Activated CD4-positive, alpha-beta T cell treated with anti-CD3 and anti-CD28 coated beads, Interleukin-2, amount 50 U/mL, for 1 hour (primary cell): ENCODE results near the gene TMEM259.
A peak's percentile ranks its signal among the peaks of the same experiment; 100 is the strongest.

Source experiments
- DNase-seq: peaks from one replicate; pipeline ENCODE4 v3.0.0-alpha.2; 2020

Gene TMEM259

DNA sequence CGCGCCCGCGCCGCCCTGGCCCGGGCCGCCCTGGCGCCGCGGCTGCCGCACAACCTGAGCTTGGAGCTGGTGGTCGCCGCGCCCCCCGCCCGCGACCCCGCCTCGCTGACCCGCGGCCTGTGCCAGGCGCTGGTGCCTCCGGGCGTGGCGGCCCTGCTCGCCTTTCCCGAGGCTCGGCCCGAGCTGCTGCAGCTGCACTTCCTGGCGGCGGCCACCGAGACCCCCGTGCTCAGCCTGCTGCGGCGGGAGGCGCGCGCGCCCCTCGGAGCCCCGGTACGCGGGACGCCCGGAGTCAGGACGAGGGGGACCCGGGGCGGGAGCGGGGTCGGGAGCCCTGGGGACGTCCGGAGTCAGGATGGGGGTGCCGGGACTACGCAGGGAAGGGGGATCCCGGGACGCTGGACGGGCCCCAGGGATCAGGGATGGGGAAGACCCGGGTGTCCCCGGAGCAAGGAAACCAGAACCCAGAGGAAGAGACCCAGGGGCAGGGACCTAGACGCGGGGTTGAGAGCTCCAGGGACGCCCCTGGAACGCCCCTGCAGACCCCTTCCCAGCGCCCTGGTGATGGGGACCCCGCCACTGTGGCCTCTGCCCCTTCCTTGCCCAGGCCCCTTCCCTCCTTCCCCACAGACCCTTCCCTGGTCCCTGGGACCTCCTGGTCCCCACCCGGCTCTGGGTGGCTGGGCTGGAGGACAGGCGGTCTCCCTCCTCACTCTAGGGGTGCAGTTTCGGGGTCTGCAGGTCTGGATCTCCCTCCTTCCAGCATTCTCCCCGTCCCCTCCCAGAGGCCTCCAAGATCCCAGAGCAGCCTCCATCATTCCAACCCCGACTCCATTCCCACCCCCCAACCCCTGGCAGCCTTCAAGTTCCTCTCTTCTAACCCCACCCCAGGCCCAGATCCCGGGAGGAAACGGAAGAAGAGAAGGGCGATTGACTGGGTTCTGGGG is 20.1 kb downstream of the TMEM259 start:
- DNase-seq = no peak

DNA sequence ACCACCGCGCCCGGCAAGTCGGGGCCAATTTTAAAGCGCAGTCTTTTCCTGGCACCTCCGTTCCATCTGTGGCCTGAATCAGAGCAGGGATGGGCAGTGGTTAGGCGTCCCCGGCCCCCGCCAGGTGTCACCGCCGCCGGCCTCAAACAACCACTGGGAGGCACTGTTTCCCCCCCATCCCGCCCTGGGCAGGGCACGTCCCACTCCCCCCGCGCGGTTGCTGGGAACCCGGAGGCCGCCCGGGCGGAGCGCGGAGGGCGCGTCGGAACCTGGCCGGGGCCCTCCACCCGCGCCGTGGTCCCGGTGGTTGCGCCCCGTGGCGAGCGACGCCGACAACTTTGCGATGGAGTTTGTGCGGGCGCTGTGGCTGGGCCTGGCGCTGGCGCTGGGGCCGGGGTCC is 20.8 kb downstream of the TMEM259 start, which contains the start of gene GRIN3B:
GRIN3B (plus strand) TSS at position 325 of the 400 bp plus-strand sequence; CDS start at position 344, 19 bp downstream.
- DNase-seq = peak; percentile 67

DNA sequence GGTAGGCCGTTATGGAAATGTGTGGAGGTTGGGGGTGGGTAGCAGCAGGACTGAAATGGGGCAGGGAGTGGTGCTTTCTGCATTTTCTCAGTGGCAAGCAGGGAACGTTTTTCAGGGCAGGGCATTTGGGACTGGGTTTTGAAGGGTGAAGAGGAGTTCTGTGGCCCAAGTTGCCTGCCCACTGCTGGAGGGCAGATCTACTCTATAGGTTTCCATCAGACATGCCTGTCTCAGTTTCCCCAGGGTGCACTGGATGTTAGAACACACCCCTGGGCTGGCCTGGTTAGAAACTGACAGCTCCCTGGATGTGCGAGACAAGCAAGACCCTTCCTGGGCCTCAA is 21.6 kb downstream of the TMEM259 start:
- DNase-seq = no peak

- DNase-seq = no peak
These were observed 22.9 kb downstream of the TMEM259 start for GRCh38 chr19:998064-998463.

DNA sequence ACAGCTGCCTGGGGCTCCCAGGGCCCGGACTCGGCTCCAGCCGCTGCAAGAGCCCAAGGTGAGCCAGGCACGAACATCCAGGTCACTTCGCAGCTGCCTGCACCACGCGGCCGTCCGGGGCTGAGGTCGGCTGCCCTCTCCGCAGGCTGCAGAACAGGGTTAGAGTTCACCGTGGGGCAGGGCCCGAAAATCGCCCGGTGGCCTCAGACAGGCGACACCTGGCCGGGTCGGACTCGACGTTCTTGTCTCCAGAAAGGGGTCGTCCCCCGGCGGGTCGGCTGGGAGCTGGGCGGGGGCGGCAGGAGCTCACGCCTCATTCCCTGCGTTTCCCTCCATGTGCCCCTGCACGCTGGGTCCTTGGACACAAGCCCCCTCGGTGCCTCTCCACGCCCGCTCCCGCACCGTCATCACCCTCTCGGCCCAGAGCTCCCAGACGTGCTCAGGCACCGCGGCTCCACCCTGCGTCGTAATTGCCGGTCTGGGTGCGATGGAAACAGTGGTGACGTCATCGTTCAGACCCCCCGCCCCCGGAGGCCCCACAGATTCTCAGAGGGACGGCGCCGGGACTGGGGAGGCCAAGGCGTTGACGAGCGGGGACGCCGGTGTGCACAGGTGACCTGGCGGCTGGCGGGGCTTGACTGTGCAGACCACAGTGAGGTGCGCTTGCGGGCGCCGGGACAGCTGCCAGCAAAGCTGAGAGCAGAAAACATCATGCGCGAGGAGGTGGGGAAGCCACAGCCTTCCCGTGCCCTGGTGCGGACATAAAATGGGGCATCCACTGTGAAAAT is 24.7 kb downstream of the TMEM259 start:
- DNase-seq = peak; percentile 91

- DNase-seq = no peak
These were observed 25.7 kb downstream of the TMEM259 start for GRCh38 chr19:995051-995827.

DNA sequence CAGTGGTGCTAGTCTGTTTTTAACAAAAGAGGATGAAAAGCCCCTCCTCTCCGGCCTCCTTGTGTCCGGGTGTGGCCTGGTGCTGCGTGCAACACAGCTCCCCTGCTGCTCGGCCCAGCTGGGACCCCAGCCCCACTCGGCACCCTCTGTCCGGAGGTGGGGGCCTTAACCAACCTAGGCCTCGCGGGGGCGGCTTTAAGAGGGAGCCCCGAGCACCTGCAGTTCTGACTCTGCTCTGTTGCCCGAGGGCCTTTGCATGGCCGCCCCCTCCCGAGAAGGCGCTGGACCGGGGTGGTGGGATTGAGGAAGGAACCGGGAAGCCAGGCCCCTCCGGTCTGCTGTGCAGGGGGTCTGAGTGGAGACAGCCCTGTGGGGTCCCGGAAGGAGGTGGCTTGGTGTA is 26.4 kb downstream of the TMEM259 start:
- no peak for DNase-seq

- no peak for DNase-seq
These were observed 27.0 kb downstream of the TMEM259 start for GRCh38 chr19:993831-994393.

- DNase-seq = no peak
These were observed 27.5 kb downstream of the TMEM259 start for GRCh38 chr19:993361-993830.

DNA sequence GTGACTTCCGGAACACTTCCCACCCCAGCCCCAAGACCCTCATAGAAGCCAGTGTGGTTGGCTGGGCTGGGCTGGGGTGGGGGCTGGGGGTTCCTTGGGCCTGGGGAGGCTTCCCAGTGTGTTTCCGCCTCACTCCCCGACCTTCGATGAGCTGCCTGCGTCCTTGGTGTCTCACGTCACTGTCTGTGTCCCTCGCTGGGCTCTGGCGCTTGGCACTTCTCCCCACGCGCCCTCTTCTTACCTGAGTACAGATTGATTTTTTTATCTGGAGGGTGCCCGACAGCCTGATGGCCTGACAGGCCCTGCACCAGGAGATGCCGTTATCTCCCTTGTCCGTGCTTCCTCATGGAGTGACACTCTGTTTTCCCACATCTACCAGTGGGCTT is 28.3 kb downstream of the TMEM259 start:
- no peak for DNase-seq

- no peak for DNase-seq
These were observed 28.8 kb downstream of the TMEM259 start for GRCh38 chr19:991932-992669.

- DNase-seq = peak; percentile 75
These were observed 29.6 kb downstream of the TMEM259 start for GRCh38 chr19:991174-991931.

DNA sequence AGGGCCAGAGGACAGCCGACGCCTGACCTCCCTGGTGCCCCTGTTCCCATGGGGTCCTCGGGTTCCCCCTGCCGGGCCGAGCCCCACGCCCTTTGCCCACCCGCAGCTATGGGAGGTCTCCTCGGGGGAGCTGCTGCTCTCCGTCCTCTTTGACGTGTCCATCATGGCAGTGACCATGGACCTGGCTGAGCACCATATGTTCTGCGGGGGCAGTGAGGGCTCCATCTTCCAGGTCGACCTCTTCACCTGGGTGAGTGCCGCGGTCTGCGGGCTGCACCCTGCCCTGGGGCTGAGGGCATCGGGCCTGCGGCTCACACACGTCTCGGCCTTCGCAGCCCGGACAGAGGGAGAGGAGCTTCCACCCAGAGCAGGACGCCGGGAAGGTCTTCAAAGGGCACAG is 30.2 kb downstream of the TMEM259 start:
- DNase-seq = no peak

- DNase-seq = no peak
These were observed 30.8 kb downstream of the TMEM259 start for GRCh38 chr19:990119-990571.

- DNase-seq = no peak
These were observed 31.4 kb downstream of the TMEM259 start for GRCh38 chr19:989381-990081.

- no peak for DNase-seq
These were observed 32.4 kb downstream of the TMEM259 start for GRCh38 chr19:988510-988909.

GRCh38 chr19:988081-988480 is 32.8 kb downstream of the TMEM259 start:
- DNase-seq = no peak

GRCh38 chr19:986083-986482 is 34.8 kb downstream of the TMEM259 start:
- no peak for DNase-seq

- peak; percentile 82 for DNase-seq
These were observed 36.6 kb downstream of the TMEM259 start, which contains the start of gene WDR18 for GRCh38 chr19:984165-984967. WDR18 (plus strand) TSS chr19:984345; CDS start chr19:984354, 9 bp downstream.
